Measurements from ENCODE around the gene DPYSL5. TPM values are rescaled to one million over a fixed set of nuclear protein-coding genes. Genes with fewer than 3 reads are reported as not detected.

Gene DPYSL5
- total RNA-seq, 1 experiment from 2014 or later: not detected

DNA sequence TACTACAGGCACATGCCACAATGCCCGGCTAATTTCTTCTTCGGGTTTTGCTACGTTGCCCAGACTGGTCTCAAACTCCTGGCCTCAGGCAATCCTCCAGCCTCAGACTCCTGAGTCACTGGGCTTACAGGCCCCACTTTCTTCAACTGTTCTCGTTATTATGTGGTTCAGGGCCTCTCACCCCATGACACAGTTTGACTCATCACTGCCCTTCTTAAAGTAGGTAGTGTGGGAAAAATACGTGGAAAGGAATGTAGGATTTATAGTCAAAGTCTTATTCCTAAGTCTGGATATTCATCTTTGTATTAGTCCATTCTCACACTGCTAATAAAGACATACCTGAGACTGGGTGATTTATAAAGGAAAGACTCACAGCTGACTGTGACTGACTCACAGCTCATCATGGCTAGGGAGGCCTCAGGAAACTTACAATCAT is 42.7 kb upstream of the DPYSL5 start:
- Histone ChIP-seq H3K4me3 (ENCODE audit: low read length) (no peak overlapping the region), H2AFZ (ENCODE audit: low read length) (peak overlapping the region; percentile 25; the same call in 1 of the 2 replicates), H3K27me3 (ENCODE audit: low read length) (no peaks in the 10 kb centered on the region), H3K79me2 (ENCODE audit: low read length) (no peaks in the 10 kb centered on the region), H3K9ac (ENCODE audit: low read length) (peak overlapping the region; percentile 63), H3K27ac (ENCODE audit: low read length) (peak overlapping the region; percentile 93), H4K20me1 (ENCODE audit: low read length) (no peaks in the 10 kb centered on the region), H3K9me2 (replicated peaks; ENCODE audit: low read length) (no peaks in the 10 kb centered on the region), H3K4me2 (ENCODE audit: low read length) (no peak overlapping the region; the same call in 1 of the 2 replicates), H3K36me3 (ENCODE audit: low read depth, low read length) (no peaks in the 10 kb centered on the region; the same call in 1 of the 2 replicates), H3F3A (ENCODE audit: low read length, unreplicated experiment) (peaks cover 8% of the 10 kb centered on the region), H3K9me3 (ENCODE audit: low read length) (no peaks in the 10 kb centered on the region), H3K4me1 (ENCODE audit: insufficient read depth, low read length) (peaks cover 15% of the 10 kb centered on the region)
- intact Hi-C loops (cut with micrococcal nuclease): no loop called here
- ATAC-seq: peak; percentile 82
- DNase-seq: peak; percentile 95
- TF ChIP-seq, protein P1, sequence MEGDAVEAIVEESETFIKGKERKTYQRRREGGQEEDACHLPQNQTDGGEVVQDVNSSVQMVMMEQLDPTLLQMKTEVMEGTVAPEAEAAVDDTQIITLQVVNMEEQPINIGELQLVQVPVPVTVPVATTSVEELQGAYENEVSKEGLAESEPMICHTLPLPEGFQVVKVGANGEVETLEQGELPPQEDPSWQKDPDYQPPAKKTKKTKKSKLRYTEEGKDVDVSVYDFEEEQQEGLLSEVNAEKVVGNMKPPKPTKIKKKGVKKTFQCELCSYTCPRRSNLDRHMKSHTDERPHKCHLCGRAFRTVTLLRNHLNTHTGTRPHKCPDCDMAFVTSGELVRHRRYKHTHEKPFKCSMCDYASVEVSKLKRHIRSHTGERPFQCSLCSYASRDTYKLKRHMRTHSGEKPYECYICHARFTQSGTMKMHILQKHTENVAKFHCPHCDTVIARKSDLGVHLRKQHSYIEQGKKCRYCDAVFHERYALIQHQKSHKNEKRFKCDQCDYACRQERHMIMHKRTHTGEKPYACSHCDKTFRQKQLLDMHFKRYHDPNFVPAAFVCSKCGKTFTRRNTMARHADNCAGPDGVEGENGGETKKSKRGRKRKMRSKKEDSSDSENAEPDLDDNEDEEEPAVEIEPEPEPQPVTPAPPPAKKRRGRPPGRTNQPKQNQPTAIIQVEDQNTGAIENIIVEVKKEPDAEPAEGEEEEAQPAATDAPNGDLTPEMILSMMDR (conservative IDR thresholded peaks at IDR 0.05; ENCODE audit: low read depth, low read length): no peak
- TF ChIP-seq EZH2 (IDR thresholded peaks at IDR 0.05; ENCODE audit: low read length, unreplicated experiment) (no peak), EZH2phosphoT487 (IDR thresholded peaks at IDR 0.05; ENCODE audit: borderline replicate concordance, low read length) (no peak)
- ChIA-PET POLR2A (ENCODE audit: unreplicated experiment) (no interaction called here), CTCF (no interaction called here)
- no TSS peak for BruUV-seq (replicated peaks)

DNA sequence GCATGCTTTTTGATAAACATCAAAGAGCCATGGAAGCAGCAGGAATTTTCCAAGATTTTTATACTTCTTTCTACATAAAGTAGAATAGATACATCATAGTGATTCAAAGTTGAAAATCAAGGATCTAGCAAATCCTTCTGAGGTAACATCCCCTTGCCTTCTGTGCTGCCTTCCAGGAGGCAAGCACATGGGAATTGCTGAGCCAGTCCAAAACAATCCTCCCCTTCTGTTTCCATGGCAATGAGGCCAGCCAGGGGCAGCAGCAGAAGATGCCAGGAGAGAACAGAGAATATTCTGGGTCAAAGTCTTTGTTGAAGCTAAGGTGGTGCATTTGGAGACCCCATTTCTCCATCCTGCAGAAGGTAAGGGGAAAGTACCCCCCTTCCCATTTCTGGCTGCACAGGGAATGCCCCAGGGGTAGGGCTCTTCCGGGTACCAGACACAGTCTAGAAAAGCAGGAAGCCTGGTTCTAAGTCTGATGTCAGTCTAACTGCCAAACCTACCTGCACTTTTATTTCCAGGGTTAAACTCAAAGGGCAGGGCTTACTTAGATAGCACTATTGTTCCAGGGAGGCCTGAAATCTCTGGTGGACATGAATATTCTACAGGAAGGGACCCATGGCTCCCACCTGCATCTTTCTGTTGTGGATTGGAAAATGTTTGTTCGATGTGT is 40.0 kb upstream of the DPYSL5 start:
- intact Hi-C loops (cut with micrococcal nuclease): no loop called here
- no peaks in the 10 kb centered on the region for H3K27me3 ChIP-seq (ENCODE audit: low read length)
- TF ChIP-seq EZH2 (IDR thresholded peaks at IDR 0.05; ENCODE audit: low read length, unreplicated experiment) (no peak), EZH2phosphoT487 (IDR thresholded peaks at IDR 0.05; ENCODE audit: borderline replicate concordance, low read length) (no peak)
- TF ChIP-seq, protein P1 (conservative IDR thresholded peaks at IDR 0.05; ENCODE audit: low read depth, low read length): no peak
- no peaks in the 10 kb centered on the region for H3K79me2 ChIP-seq (ENCODE audit: low read length)
- no peaks in the 10 kb centered on the region for H3K9me2 ChIP-seq (replicated peaks; ENCODE audit: low read length)
- no peaks in the 10 kb centered on the region for H3K36me3 ChIP-seq (ENCODE audit: low read depth, low read length)
- ChIA-PET CTCF (no interaction called here), POLR2A (ENCODE audit: unreplicated experiment) (no interaction called here)
- no peak overlapping the region for H3K27ac ChIP-seq (ENCODE audit: low read length)
- no peak overlapping the region for H3K4me3 ChIP-seq (ENCODE audit: low read length)
- H2AFZ ChIP-seq (ENCODE audit: low read length): no peak overlapping the region
- H3K9ac ChIP-seq (ENCODE audit: low read length): no peak overlapping the region
- H3F3A ChIP-seq (ENCODE audit: low read length, unreplicated experiment): peaks cover 8% of the 10 kb centered on the region
- ATAC-seq: no peak
- no TSS peak for BruUV-seq (replicated peaks)
- no peak overlapping the region for H3K4me2 ChIP-seq (ENCODE audit: low read length)
- no peak for DNase-seq
- peaks cover 15% of the 10 kb centered on the region for H3K4me1 ChIP-seq (ENCODE audit: insufficient read depth, low read length)
- H4K20me1 ChIP-seq (ENCODE audit: low read length): no peaks in the 10 kb centered on the region
- H3K9me3 ChIP-seq (ENCODE audit: low read length): no peaks in the 10 kb centered on the region

DNA sequence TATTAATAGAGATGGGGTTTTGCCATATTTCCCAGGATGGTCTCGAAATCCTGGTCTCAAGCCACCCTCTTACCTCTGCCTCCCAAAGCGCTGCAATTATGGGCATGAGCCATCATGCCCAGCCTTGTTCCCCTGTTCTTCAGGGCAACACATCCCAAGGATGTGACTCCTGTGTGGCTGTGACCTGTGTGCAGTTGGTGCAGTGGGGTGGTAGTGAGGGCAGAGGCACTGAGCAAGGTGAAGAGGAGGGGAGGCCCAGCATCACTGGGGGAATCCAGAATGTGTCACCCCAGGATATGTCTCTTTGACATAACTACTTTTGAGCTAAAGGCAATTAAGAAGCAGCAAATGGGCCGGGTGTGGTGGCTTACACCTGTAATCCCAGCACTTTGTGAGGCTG is 38.7 kb upstream of the DPYSL5 start:
- BruUV-seq (replicated peaks): no TSS peak

More for the DNA sequence above, 38.7 kb upstream of the DPYSL5 start:
- Histone ChIP-seq H3F3A (ENCODE audit: low read length, unreplicated experiment) (peaks cover 8% of the 10 kb centered on the region), H3K9me2 (replicated peaks; ENCODE audit: low read length) (no peaks in the 10 kb centered on the region), H3K79me2 (ENCODE audit: low read length) (no peaks in the 10 kb centered on the region), H3K4me3 (ENCODE audit: low read length) (no peak overlapping the region), H3K4me1 (ENCODE audit: insufficient read depth, low read length) (peaks cover 15% of the 10 kb centered on the region), H4K20me1 (ENCODE audit: low read length) (no peaks in the 10 kb centered on the region), H2AFZ (ENCODE audit: low read length) (no peak overlapping the region), H3K27me3 (ENCODE audit: low read length) (no peaks in the 10 kb centered on the region), H3K36me3 (ENCODE audit: low read depth, low read length) (no peaks in the 10 kb centered on the region), H3K9ac (ENCODE audit: low read length) (no peak overlapping the region), H3K27ac (ENCODE audit: low read length) (no peak overlapping the region), H3K4me2 (ENCODE audit: low read length) (no peak overlapping the region), H3K9me3 (ENCODE audit: low read length) (no peaks in the 10 kb centered on the region)
- intact Hi-C loops (cut with micrococcal nuclease): no loop called here
- DNase-seq: no peak
- no peak for TF ChIP-seq EZH2 (IDR thresholded peaks at IDR 0.05; ENCODE audit: low read length, unreplicated experiment)
- ChIA-PET CTCF (no interaction called here), POLR2A (ENCODE audit: unreplicated experiment) (no interaction called here)
- ATAC-seq: no peak
